NCI-H1105 treated with DMSO at 0.1 percent for 48 hours (cell line): ENCODE measurements around the gene RHOV.

ENCODE experiments used
- DNase-seq: peaks from one replicate; lab custom pipeline; 2025; lab: John Stamatoyannopoulos, UW

RHOV gene

GRCh38 chr15:40845036-40845435, 29.0 kb downstream of the RHOV start:
- DNase-seq, result no peak

- peak; percentile 26 for DNase-seq
These were observed 29.4 kb downstream of the RHOV start for GRCh38 chr15:40844696-40845030.

- peak; percentile 27 for DNase-seq
These were observed 29.9 kb downstream of the RHOV start, which contains the start of gene SPINT1 for GRCh38 chr15:40843885-40844695. SPINT1 (plus strand) TSS chr15:40844048; CDS start chr15:40844555, 507 bp downstream.

- no peak for DNase-seq
These were observed 30.7 kb downstream of the RHOV start for GRCh38 chr15:40843261-40843884.

- no peak for DNase-seq
These were observed 32.3 kb downstream of the RHOV start for GRCh38 chr15:40841741-40842140.

- DNase-seq, result no peak
These were observed 35.3 kb downstream of the RHOV start for GRCh38 chr15:40838756-40839155.

- DNase-seq, result no peak
These were observed 38.0 kb downstream of the RHOV start for GRCh38 chr15:40836020-40836419.

- no peak for DNase-seq
These were observed 41.1 kb downstream of the RHOV start for GRCh38 chr15:40832903-40833302.

- DNase-seq, result no peak
These were observed 42.2 kb downstream of the RHOV start for GRCh38 chr15:40831861-40832260.

- peak; percentile 32 for DNase-seq
These were observed 43.1 kb downstream of the RHOV start for GRCh38 chr15:40830884-40831283.

- DNase-seq, result no peak
These were observed 44.9 kb downstream of the RHOV start for GRCh38 chr15:40829115-40829514.

GRCh38 chr15:40828447-40829036, 45.5 kb downstream of the RHOV start, which contains the start of gene PPP1R14D:
PPP1R14D (minus strand) TSS chr15:40828708; CDS start chr15:40828641, 67 bp downstream.
- no peak for DNase-seq

- DNase-seq, result no peak
These were observed 47.5 kb downstream of the RHOV start for GRCh38 chr15:40826423-40827075.

- DNase-seq, result no peak
These were observed 48.2 kb downstream of the RHOV start for GRCh38 chr15:40825661-40826422.

GRCh38 chr15:40823572-40824343, 50.3 kb downstream of the RHOV start:
- no peak for DNase-seq
